Ishikawa (cell line): ENCODE measurements around the gene NME3.

Experiments
- EP300 ChIP-seq: IDR thresholded peaks from 2 replicates; pipeline ENCODE4 v1.6.1; 2012; ENCODE audit warnings: borderline replicate concordance
- RAD21 ChIP-seq: IDR thresholded peaks from 2 replicates; pipeline ENCODE4 v1.6.1; 2012; ENCODE audit warnings: low read depth
- TEAD4 ChIP-seq: IDR thresholded peaks from 2 replicates; pipeline ENCODE4 v1.6.1; 2012
- YY1 ChIP-seq: IDR thresholded peaks from 2 replicates; pipeline ENCODE4 v1.6.1; 2012; ENCODE audit warnings: low read depth
- TF ChIP-seq, protein P1 (sequence below): IDR thresholded peaks from 2 replicates; pipeline ENCODE4 v1.6.1; 2012

DNA sequence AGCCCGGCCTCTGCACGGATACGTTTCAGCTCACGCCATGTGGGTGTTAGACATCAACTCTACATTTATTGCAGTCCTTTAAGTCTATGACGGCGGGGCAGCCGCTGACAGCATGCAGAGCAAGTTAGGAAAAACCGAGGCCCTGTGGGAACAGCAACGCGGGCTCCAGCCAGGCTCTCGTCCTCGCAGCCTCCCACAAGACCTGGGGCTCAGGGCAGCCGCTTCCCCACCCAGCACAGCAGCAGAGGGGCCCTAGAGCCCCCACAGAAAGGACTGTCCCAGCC is 5.3 kb upstream of the NME3 start:
- no peak for TF ChIP-seq EP300
- no peak for TF ChIP-seq YY1
- TF ChIP-seq, protein P1, sequence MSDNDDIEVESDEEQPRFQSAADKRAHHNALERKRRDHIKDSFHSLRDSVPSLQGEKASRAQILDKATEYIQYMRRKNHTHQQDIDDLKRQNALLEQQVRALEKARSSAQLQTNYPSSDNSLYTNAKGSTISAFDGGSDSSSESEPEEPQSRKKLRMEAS = no peak
- TF ChIP-seq RAD21 = no peak
- no peak for TF ChIP-seq TEAD4
